ENCODE measurements around the gene CAMSAP1. TPM values are rescaled to one million over a fixed set of nuclear protein-coding genes. Genes with fewer than 3 reads are reported as not detected.

The CAMSAP1 gene
- total and polyA plus RNA-seq, 10 of the 15 experiments (the other 5 are each of a cell fraction or from before 2014, with no cell fraction given) = 1.4 to 24.7 (median 8.0) TPM

DNA sequence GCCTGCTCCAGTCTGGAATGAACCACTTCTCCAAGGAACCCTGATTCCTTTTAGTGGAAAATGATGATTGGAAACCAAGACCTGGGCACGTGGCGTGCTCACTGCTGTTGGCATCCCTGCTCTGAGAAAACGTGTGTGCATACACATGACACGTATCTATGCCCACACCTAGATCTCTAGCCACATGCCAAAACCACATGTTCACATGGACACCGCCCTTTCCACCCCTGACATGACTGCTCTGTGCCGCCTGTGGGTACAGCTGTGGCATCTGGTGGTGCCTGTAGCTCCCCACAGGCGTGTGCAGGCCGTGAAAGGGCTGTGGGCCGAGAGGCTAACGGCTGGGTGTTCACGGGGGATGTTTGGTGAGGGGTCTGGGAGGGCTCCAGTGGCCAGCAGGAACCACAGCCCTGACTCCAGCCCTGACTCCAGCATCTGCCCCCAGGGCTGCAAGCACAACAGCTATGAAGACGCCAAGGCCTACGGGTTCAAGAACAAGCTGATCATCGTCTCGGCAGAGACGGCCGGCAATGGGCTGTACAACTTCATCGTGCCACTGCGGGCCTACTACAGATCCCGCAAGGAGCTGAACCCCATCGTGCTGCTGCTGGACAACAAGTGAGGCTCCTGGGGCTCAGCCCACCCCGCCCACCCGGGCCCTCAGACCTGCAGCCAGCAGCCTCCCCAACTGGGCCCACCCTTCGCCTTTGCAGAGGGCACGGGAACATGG, 130.3 kb downstream of the CAMSAP1 start (continued):
- TF ChIP-seq, protein P1, sequence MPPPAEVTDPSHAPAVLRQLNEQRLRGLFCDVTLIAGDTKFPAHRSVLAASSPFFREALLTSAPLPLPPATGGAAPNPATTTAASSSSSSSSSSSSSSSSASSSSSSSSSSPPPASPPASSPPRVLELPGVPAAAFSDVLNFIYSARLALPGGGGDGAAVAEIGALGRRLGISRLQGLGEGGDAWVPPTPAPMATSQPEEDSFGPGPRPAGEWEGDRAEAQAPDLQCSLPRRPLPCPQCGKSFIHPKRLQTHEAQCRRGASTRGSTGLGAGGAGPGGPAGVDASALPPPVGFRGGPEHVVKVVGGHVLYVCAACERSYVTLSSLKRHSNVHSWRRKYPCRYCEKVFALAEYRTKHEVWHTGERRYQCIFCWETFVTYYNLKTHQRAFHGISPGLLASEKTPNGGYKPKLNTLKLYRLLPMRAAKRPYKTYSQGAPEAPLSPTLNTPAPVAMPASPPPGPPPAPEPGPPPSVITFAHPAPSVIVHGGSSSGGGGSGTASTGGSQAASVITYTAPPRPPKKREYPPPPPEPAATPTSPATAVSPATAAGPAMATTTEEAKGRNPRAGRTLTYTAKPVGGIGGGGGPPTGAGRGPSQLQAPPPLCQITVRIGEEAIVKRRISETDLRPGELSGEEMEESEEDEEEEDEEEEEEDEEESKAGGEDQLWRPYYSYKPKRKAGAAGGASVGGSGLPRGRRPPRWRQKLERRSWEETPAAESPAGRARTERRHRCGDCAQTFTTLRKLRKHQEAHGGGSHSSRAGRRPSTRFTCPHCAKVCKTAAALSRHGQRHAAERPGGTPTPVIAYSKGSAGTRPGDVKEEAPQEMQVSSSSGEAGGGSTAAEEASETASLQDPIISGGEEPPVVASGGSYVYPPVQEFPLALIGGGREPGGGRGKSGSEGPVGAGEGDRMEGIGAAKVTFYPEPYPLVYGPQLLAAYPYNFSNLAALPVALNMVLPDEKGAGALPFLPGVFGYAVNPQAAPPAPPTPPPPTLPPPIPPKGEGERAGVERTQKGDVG (CRISPR knock-in tag; IDR thresholded peaks at IDR 0.05) = no peak
- TF ChIP-seq ZBTB40 (IDR thresholded peaks at IDR 0.05; ENCODE audit: borderline replicate concordance) = no peak
- TF ChIP-seq FOS (IDR thresholded peaks at IDR 0.05; ENCODE audit: borderline replicate concordance, extremely low read depth, insufficient read length) = no peak
- no peak for TF ChIP-seq MXI1 (IDR thresholded peaks at IDR 0.05; ENCODE audit: low read depth, low read length)
- no peak for TF ChIP-seq CHD2 (IDR thresholded peaks at IDR 0.05; ENCODE audit: borderline replicate concordance, low read depth, low read length)
- no peak for TF ChIP-seq SMAD5 (IDR thresholded peaks at IDR 0.05; ENCODE audit: low read depth)
- TF ChIP-seq, protein P2, sequence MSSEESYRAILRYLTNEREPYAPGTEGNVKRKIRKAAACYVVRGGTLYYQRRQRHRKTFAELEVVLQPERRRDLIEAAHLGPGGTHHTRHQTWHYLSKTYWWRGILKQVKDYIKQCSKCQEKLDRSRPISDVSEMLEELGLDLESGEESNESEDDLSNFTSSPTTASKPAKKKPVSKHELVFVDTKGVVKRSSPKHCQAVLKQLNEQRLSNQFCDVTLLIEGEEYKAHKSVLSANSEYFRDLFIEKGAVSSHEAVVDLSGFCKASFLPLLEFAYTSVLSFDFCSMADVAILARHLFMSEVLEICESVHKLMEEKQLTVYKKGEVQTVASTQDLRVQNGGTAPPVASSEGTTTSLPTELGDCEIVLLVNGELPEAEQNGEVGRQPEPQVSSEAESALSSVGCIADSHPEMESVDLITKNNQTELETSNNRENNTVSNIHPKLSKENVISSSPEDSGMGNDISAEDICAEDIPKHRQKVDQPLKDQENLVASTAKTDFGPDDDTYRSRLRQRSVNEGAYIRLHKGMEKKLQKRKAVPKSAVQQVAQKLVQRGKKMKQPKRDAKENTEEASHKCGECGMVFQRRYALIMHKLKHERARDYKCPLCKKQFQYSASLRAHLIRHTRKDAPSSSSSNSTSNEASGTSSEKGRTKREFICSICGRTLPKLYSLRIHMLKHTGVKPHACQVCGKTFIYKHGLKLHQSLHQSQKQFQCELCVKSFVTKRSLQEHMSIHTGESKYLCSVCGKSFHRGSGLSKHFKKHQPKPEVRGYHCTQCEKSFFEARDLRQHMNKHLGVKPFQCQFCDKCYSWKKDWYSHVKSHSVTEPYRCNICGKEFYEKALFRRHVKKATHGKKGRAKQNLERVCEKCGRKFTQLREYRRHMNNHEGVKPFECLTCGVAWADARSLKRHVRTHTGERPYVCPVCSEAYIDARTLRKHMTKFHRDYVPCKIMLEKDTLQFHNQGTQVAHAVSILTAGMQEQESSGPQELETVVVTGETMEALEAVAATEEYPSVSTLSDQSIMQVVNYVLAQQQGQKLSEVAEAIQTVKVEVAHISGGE (CRISPR knock-in tag; IDR thresholded peaks at IDR 0.05) = no peak
- TF ChIP-seq HDGF (IDR thresholded peaks at IDR 0.05) = no peak
- no peak for TF ChIP-seq EZH2 (IDR thresholded peaks at IDR 0.05; ENCODE audit: borderline replicate concordance, control insufficient read depth, low read depth, low read length)
- no peak for TF ChIP-seq ZZZ3 (IDR thresholded peaks at IDR 0.05; ENCODE audit: control insufficient read depth, insufficient read length, low read depth)
- TF ChIP-seq TARDBP (IDR thresholded peaks at IDR 0.05; ENCODE audit: borderline replicate concordance) = no peak
